H9 (cell line): ENCODE results near the gene KLHL3. TPM values are rescaled to one million over a fixed set of nuclear protein-coding genes. Genes with fewer than 3 reads are reported as not detected.

Experiments used
- DNase-seq: peaks from one replicate; pipeline ENCODE4 v3.0.0-alpha.2; 2017
- H2AFZ ChIP-seq: one replicate; pipeline ENCODE4 v1.6.1; 2013; ENCODE audit warnings: mild to moderate bottlenecking, low read length, control low read depth, moderate library complexity
- H2AK5ac ChIP-seq: 2 replicates; pipeline ENCODE4 v1.6.1; 2013; ENCODE audit warnings: low read length, control low read depth, mixed read lengths; ENCODE audit not compliant: insufficient read length
- H2BK120ac ChIP-seq: one replicate; pipeline ENCODE4 v1.6.1; 2013; ENCODE audit warnings: low read depth, mild to moderate bottlenecking, low read length, control low read depth, inconsistent platforms; ENCODE audit not compliant: poor library complexity, severe bottlenecking
- H2BK12ac ChIP-seq: 2 replicates; pipeline ENCODE4 v1.6.1; 2013; ENCODE audit warnings: low read length, control low read depth, mixed read lengths, low read depth; ENCODE audit not compliant: insufficient read length
- H2BK15ac ChIP-seq: 2 replicates; pipeline ENCODE4 v1.6.1; 2013; ENCODE audit warnings: low read depth, low read length, control low read depth
- H2BK20ac ChIP-seq: one replicate; pipeline ENCODE4 v1.6.1; 2013; ENCODE audit warnings: low read depth, mild to moderate bottlenecking, low read length, control low read depth, inconsistent platforms; ENCODE audit not compliant: poor library complexity, severe bottlenecking
- H2BK5ac ChIP-seq: 2 replicates; pipeline ENCODE4 v1.6.1; 2013; ENCODE audit warnings: low read length, control low read depth, mixed read lengths; ENCODE audit not compliant: insufficient read length
- H3K14ac ChIP-seq: 2 replicates; pipeline ENCODE4 v1.6.1; 2013; ENCODE audit warnings: low read length, control low read depth; ENCODE audit not compliant: insufficient read depth
- H3K18ac ChIP-seq: 2 replicates; pipeline ENCODE4 v1.6.1; 2013; ENCODE audit warnings: low read depth, mild to moderate bottlenecking, mixed read lengths, low read length, control low read depth; ENCODE audit not compliant: insufficient read length
- H3K23ac ChIP-seq: 2 replicates; pipeline ENCODE4 v1.6.1; 2013; ENCODE audit warnings: low read length, control low read depth, mixed read lengths, low read depth; ENCODE audit not compliant: insufficient read length
- H3K23me2 ChIP-seq: 2 replicates; pipeline ENCODE4 v1.6.1; 2013; ENCODE audit warnings: low read depth, mild to moderate bottlenecking, mixed read lengths, low read length, control low read depth; ENCODE audit not compliant: insufficient read length, poor library complexity, severe bottlenecking
- H3K27ac ChIP-seq: 2 replicates; pipeline ENCODE4 v1.5.1; 2013; ENCODE audit warnings: low read length, control low read depth, mixed read lengths, low read depth; ENCODE audit not compliant: insufficient read length
- H3K27me3 ChIP-seq: 2 replicates; pipeline ENCODE4 v1.6.1; 2013; ENCODE audit warnings: low read length, control low read depth, inconsistent platforms; ENCODE audit not compliant: insufficient read depth
- H3K4ac ChIP-seq: 2 replicates; pipeline ENCODE4 v1.6.1; 2013; ENCODE audit warnings: low read depth, mild to moderate bottlenecking, control low read depth, inconsistent platforms, low read length, moderate library complexity
- H3K4me1 ChIP-seq: 2 replicates; pipeline ENCODE4 v1.6.1; 2013; ENCODE audit warnings: low read length, control low read depth, inconsistent platforms; ENCODE audit not compliant: insufficient read depth
- H3K4me2 ChIP-seq: 2 replicates; pipeline ENCODE4 v1.6.1; 2013; ENCODE audit warnings: low read length, control low read depth, mixed read lengths; ENCODE audit not compliant: insufficient read length, insufficient read depth
- H3K56ac ChIP-seq: 2 replicates; pipeline ENCODE4 v1.6.1; 2013; ENCODE audit warnings: low read depth, mild to moderate bottlenecking, mixed read lengths, low read length, control low read depth; ENCODE audit not compliant: insufficient read length
- H3K79me1 ChIP-seq: 2 replicates; pipeline ENCODE4 v1.6.1; 2013; ENCODE audit warnings: low read depth, mild to moderate bottlenecking, moderate library complexity, low read length, control low read depth, inconsistent platforms; ENCODE audit not compliant: insufficient read depth, poor library complexity, severe bottlenecking
- H3K79me2 ChIP-seq: 2 replicates; pipeline ENCODE4 v1.6.1; 2013; ENCODE audit warnings: low read length, control low read depth, inconsistent platforms; ENCODE audit not compliant: insufficient read depth
- H3K9ac ChIP-seq: 2 replicates; pipeline ENCODE4 v1.6.1; 2013; ENCODE audit warnings: low read length, control low read depth, mixed read lengths; ENCODE audit not compliant: insufficient read length; ENCODE audit errors: extremely low read depth
- H3K9me3 ChIP-seq: one replicate; pipeline ENCODE4 v1.6.1; 2013; ENCODE audit warnings: low read depth, low read length, inconsistent platforms; ENCODE audit not compliant: control insufficient read depth
- H3T11ph ChIP-seq: one replicate; pipeline ENCODE4 v1.6.1; 2013; ENCODE audit warnings: mild to moderate bottlenecking, low read length, control low read depth, inconsistent platforms
- H4K20me1 ChIP-seq: one replicate; pipeline ENCODE4 v1.6.1; 2013; ENCODE audit not compliant: control insufficient read depth, insufficient read length, insufficient read depth
- H4K5ac ChIP-seq: 2 replicates; pipeline ENCODE4 v1.6.1; 2013; ENCODE audit warnings: low read depth, mild to moderate bottlenecking, mixed read lengths, low read length, control low read depth; ENCODE audit not compliant: insufficient read length
- H4K8ac ChIP-seq: replicated peaks from 2 replicates; pipeline ENCODE4 v1.6.1; 2013; ENCODE audit warnings: low read length, control low read depth, mixed read lengths, low read depth; ENCODE audit not compliant: insufficient read length
- H4K91ac ChIP-seq: 2 replicates; pipeline ENCODE4 v1.6.1; 2013; ENCODE audit warnings: low read depth, mild to moderate bottlenecking, moderate library complexity, mixed read lengths, low read length, control low read depth; ENCODE audit not compliant: insufficient read length
- H3K27ac Mint-ChIP-seq, 3 experiments: 2 replicates in 2 of 3; 3 replicates in 1 of 3; pipeline ENCODE4 v1.8.0; 2020 to 2021; ENCODE audit warnings: mixed read lengths in 3 of 3, mild to moderate bottlenecking in 1 of 3, moderate library complexity in 1 of 3
- H3K27me3 Mint-ChIP-seq: 2 replicates; pipeline ENCODE4 v1.8.0; 2021; ENCODE audit warnings: low read depth, mild to moderate bottlenecking, moderate library complexity, mixed read lengths
- H3K36me3 Mint-ChIP-seq, 3 experiments: 2 replicates in 2 of 3; 3 replicates in 1 of 3; pipeline ENCODE4 v1.8.0; 2020 to 2021; ENCODE audit warnings: low read depth in 3 of 3, mixed read lengths in 3 of 3; ENCODE audit not compliant: insufficient read depth in 1 of 3
- H3K4me1 Mint-ChIP-seq, 2 experiments: 2 replicates each; pipeline ENCODE4 v1.8.0; 2020; ENCODE audit warnings: mixed read lengths in 2 of 2
- H3K4me3 Mint-ChIP-seq, 2 experiments: 2 replicates in 1 of 2; 3 replicates in 1 of 2; pipeline ENCODE4 v1.8.0; 2020 to 2021; ENCODE audit warnings: mild to moderate bottlenecking in 2 of 2, mixed read lengths in 2 of 2, moderate library complexity in 1 of 2
- H3K9me3 Mint-ChIP-seq, 2 experiments: 2 replicates in 1 of 2; 3 replicates in 1 of 2; pipeline ENCODE4 v1.8.0; 2020; ENCODE audit warnings: mild to moderate bottlenecking in 2 of 2, mixed read lengths in 2 of 2, moderate library complexity in 1 of 2
- CTCF ChIP-seq: fragments of 200-600 bp; sonication (generic); conservative IDR thresholded peaks from 3 replicates; pipeline ENCODE4 v1.8.0; 2021; ENCODE audit warnings: antibody characterized with exemption, mild to moderate bottlenecking
- WGBS: extraction: QIAGEN DNeasy Blood & Tissue Kit; methylation state at CpG from one replicate; pipeline ENCODE4 v1.1.7; 2013; ENCODE audit warnings: missing lambda C conversion rate, low lambda C conversion rate, mixed read lengths; ENCODE audit not compliant: insufficient read length; ENCODE audit errors: extremely low coverage; 5-methylcytosine and 5-hydroxymethylcytosine counted together
- total RNA-seq: library from RNA; stranded (reverse); gene quantifications from 2 replicates; pipeline ENCODE4 v1.2.1, GENCODE V29; 2021

The KLHL3 gene
- total RNA-seq, 1 experiment from 2014 or later = 12.8 TPM

DNA sequence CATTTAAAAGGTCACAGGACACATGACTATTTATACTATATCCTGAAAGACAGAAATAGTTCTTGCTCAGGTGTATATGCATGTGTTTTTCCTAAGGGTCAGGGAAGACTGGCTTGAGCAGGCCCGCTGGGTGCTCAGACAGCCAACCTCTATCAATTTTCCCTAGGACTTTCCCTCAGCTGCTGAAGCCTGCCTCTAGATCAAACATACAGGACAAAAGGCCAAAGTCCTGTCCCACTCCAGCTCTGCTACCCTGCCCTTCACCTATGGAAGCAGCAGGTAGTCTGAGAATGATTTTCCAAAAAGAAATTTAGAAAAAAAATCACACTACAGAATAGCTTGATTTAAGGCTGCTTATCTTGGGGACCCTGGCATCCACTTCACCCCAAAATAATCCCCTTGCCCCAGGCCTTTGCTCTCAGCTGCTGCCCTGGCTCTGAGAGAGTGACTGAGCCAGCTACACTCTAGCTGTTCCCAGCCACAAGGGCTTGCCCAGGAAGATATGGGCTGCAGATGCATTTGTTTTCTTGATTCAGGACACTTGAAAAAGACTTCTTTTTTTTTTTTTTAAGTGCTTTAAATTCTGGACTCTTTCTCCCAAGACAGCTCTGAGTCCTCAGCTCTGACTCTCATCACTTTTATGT is 42.5 kb downstream of the KLHL3 start:
- H3K27me3 ChIP-seq = no peaks in the 10 kb centered on the region
- no peaks in the 10 kb centered on the region for H3K79me1 ChIP-seq
- H2AFZ ChIP-seq = no peak overlapping the region
- no peaks in the 10 kb centered on the region; the same call in 1 of the 2 replicates for H3K4me1 ChIP-seq
- no peak for DNase-seq
- no peak overlapping the region for H3K4me2 ChIP-seq
- H3K18ac ChIP-seq = no peak overlapping the region
- peak overlapping the region in 1 of 3 experiments; percentile 30; a peak in 1 of 7 replicates for H3K27ac Mint-ChIP-seq
- H4K8ac ChIP-seq = no peak overlapping the region
- H3K4me3 Mint-ChIP-seq = no peak overlapping the region
- no peaks in the 10 kb centered on the region for H3K23me2 ChIP-seq
- no peaks in the 10 kb centered on the region for H3K27me3 Mint-ChIP-seq
- H2BK15ac ChIP-seq = no peak overlapping the region
- H3K23ac ChIP-seq = no peak overlapping the region
- no peak overlapping the region for H3T11ph ChIP-seq
- peaks cover 10 to 22% of the 10 kb centered on the region in 2 experiments for H3K4me1 Mint-ChIP-seq
- no peaks in the 10 kb centered on the region for H4K20me1 ChIP-seq
- WGBS = no CpG with 5 or more reads among the region's 1 CpG
- H2BK5ac ChIP-seq = no peak overlapping the region
- no peak overlapping the region for H2AK5ac ChIP-seq
- peaks cover 16 to 46% (median 42%) of the 10 kb centered on the region in 3 experiments for H3K36me3 Mint-ChIP-seq
- H3K9ac ChIP-seq = no peak overlapping the region
- no peak for TF ChIP-seq CTCF
- H2BK12ac ChIP-seq = no peak overlapping the region
- no peaks in the 10 kb centered on the region for H3K79me2 ChIP-seq
- no peaks in the 10 kb centered on the region; a peak in 1 of 5 replicates for H3K9me3 Mint-ChIP-seq
- H2BK20ac ChIP-seq = no peak overlapping the region
- no peak overlapping the region for H2BK120ac ChIP-seq
- H3K56ac ChIP-seq = no peak overlapping the region
- no peak overlapping the region for H3K4ac ChIP-seq
- H3K14ac ChIP-seq = no peak overlapping the region
- no peak overlapping the region for H4K91ac ChIP-seq
- no peak overlapping the region for H4K5ac ChIP-seq
- H3K27ac ChIP-seq = no peak overlapping the region
- no peaks in the 10 kb centered on the region for H3K9me3 ChIP-seq
